ENCODE results near the gene OTOP2. TPM values are rescaled to one million over a fixed set of nuclear protein-coding genes. Genes with fewer than 3 reads are reported as not detected.

OTOP2 gene
- total and polyA plus RNA-seq, 4 donors = not detected

- Histone ChIP-seq H3K36me3 (ENCODE audit: control insufficient read depth in 4 of 4, insufficient read depth in 4 of 4, low read length in 4 of 4) (no peaks in the 10 kb centered on the region), H3K4me1 (ENCODE audit: control insufficient read depth in 5 of 5, insufficient read depth in 5 of 5, low read length in 5 of 5) (no peaks in the 10 kb centered on the region), H3K27ac (ENCODE audit: low read depth in 1 of 2, low read length in 1 of 2) (no peak overlapping the region), H3K9ac (ENCODE audit: insufficient read depth in 1 of 2, low read length in 2 of 2) (no peak overlapping the region), H3K27me3 (ENCODE audit: control insufficient read depth in 3 of 3, insufficient read depth in 3 of 3, low read length in 2 of 3) (peaks cover 0 to 31% (median 25%) of the 10 kb centered on the region in 3 donors), H3K9me3 (ENCODE audit: control insufficient read depth in 4 of 4, insufficient read depth in 3 of 4, low read length in 3 of 4) (peaks cover 0 to 3% (median 0%) of the 10 kb centered on the region in 4 donors), H3K4me3 (no peak overlapping the region)
- WGBS, 2 donors = 82 to 83% methylated on average over 11 of the region's 11 CpGs
- DNase-seq = no peak
- ATAC-seq (ENCODE audit: insufficient read depth, low FRiP score) = no peak
- TF ChIP-seq CTCF (IDR thresholded peaks at IDR 0.05; ENCODE audit: control extremely low read depth, extremely low read depth) = no peak
Observed at GRCh38 chr17:74898376-74898946, 25.6 kb upstream of the OTOP2 start.

- Histone ChIP-seq H3K4me1 (ENCODE audit: control insufficient read depth in 5 of 5, insufficient read depth in 5 of 5, low read length in 5 of 5) (no peaks in the 10 kb centered on the region), H3K4me3 (no peak overlapping the region), H3K27me3 (ENCODE audit: control insufficient read depth in 3 of 3, insufficient read depth in 3 of 3, low read length in 2 of 3) (peaks cover 0 to 15% (median 11%) of the 10 kb centered on the region in 3 donors), H3K9ac (ENCODE audit: insufficient read depth in 1 of 2, low read length in 2 of 2) (no peak overlapping the region), H3K27ac (ENCODE audit: low read depth in 1 of 2, low read length in 1 of 2) (no peak overlapping the region), H3K9me3 (ENCODE audit: control insufficient read depth in 4 of 4, insufficient read depth in 3 of 4, low read length in 3 of 4) (peaks cover 0 to 3% (median 0%) of the 10 kb centered on the region in 4 donors), H3K36me3 (ENCODE audit: control insufficient read depth in 4 of 4, insufficient read depth in 4 of 4, low read length in 4 of 4) (no peaks in the 10 kb centered on the region)
- DNase-seq (no peak), ATAC-seq (ENCODE audit: insufficient read depth, low FRiP score) (no peak)
- 80 to 95% methylated on average over 8 of the region's 8 CpGs for WGBS, 2 donors
- TF ChIP-seq CTCF (IDR thresholded peaks at IDR 0.05; ENCODE audit: control extremely low read depth, extremely low read depth) = no peak
Observed at GRCh38 chr17:74900208-74900607, 23.9 kb upstream of the OTOP2 start.

GRCh38 chr17:74901353-74902135, 22.5 kb upstream of the OTOP2 start:
- H3K9ac ChIP-seq (ENCODE audit: insufficient read depth in 1 of 2, low read length in 2 of 2) = no peak overlapping the region
- no peaks in the 10 kb centered on the region for H3K36me3 ChIP-seq (ENCODE audit: control insufficient read depth in 4 of 4, insufficient read depth in 4 of 4, low read length in 4 of 4)
- 45 to 59% methylated on average over 14 of the region's 14 CpGs for WGBS, 2 donors
- H3K4me3 ChIP-seq = no peak overlapping the region
- peaks cover 0 to 3% (median 0%) of the 10 kb centered on the region in 4 donors for H3K9me3 ChIP-seq (ENCODE audit: control insufficient read depth in 4 of 4, insufficient read depth in 3 of 4, low read length in 3 of 4)
- ATAC-seq (ENCODE audit: insufficient read depth, low FRiP score) = no peak
- no peaks in the 10 kb centered on the region for H3K4me1 ChIP-seq (ENCODE audit: control insufficient read depth in 5 of 5, insufficient read depth in 5 of 5, low read length in 5 of 5)
- H3K27me3 ChIP-seq (ENCODE audit: control insufficient read depth in 3 of 3, insufficient read depth in 3 of 3, low read length in 2 of 3) = peaks cover 0 to 4% (median 1%) of the 10 kb centered on the region in 3 donors
- TF ChIP-seq CTCF (IDR thresholded peaks at IDR 0.05; ENCODE audit: control extremely low read depth, extremely low read depth) = no peak
- no peak for DNase-seq
- H3K27ac ChIP-seq (ENCODE audit: low read depth in 1 of 2, low read length in 1 of 2) = no peak overlapping the region

Data from lung (tissue), 12 donors.